Brain microvascular endothelial cell (primary cell): ENCODE results near the gene DNAL4.
A peak's percentile ranks its signal among the peaks of the same experiment; 100 is the strongest.

Experiments
- DNase-seq: peaks from one replicate; pipeline ENCODE4 v3.0.0-alpha.2; 2020
- H3K27ac ChIP-seq: fragments of 250-450 bp; sonication (Bioruptor Pico); 2 replicates; pipeline ENCODE4 v1.5.1; 2020; ENCODE audit warnings: mild to moderate bottlenecking, moderate library complexity
- H3K27me3 ChIP-seq: fragments of 250-450 bp; sonication (Bioruptor Pico); replicated peaks from 2 replicates; pipeline ENCODE4 v1.5.1; 2020; ENCODE audit warnings: mild to moderate bottlenecking
- H3K36me3 ChIP-seq: fragments of 250-450 bp; sonication (Bioruptor Pico); replicated peaks from 2 replicates; pipeline ENCODE4 v1.5.1; 2020; ENCODE audit warnings: mild to moderate bottlenecking
- H3K4me3 ChIP-seq: 2 replicates; pipeline ENCODE4 v1.5.1; 2011; ENCODE audit warnings: low read depth, mild to moderate bottlenecking, control low read depth, low read length, moderate library complexity
- CTCF ChIP-seq: IDR thresholded peaks from 2 replicates; pipeline ENCODE4 v1.5.1; 2011; ENCODE audit warnings: low read depth, mild to moderate bottlenecking, moderate library complexity, low read length, control low read depth, inconsistent platforms; ENCODE audit errors: missing control alignments
- in situ Hi-C: cut with HindIII; loops from 2 replicates; pipeline ENCODE4 v1.10.0; 2017; ENCODE audit warnings: low sequenced_read_pairs, low pct_ligation_motif_present

The DNAL4 gene

GRCh38 chr22:38792833-38793232 lies 1.1 kb downstream of the DNAL4 start:
- H3K4me3 ChIP-seq: peak overlapping the region; percentile 84
- no peak for TF ChIP-seq CTCF
- in situ Hi-C loops: no loop called here
- H3K36me3 ChIP-seq: peaks cover 3% of the 10 kb centered on the region
- no peaks in the 10 kb centered on the region for H3K27me3 ChIP-seq
- DNase-seq: peak; percentile 39
- H3K27ac ChIP-seq: no peak overlapping the region

- Histone ChIP-seq H3K27me3 (no peaks in the 10 kb centered on the region), H3K27ac (no peak overlapping the region), H3K36me3 (peaks cover 3% of the 10 kb centered on the region), H3K4me3 (no peak overlapping the region)
- in situ Hi-C loops: no loop called here
- DNase-seq: no peak
- TF ChIP-seq CTCF: no peak
Measured at GRCh38 chr22:38789606-38790005, 4.3 kb downstream of the DNAL4 start.

GRCh38 chr22:38788846-38789245 lies 5.1 kb downstream of the DNAL4 start:
- no peak for TF ChIP-seq CTCF
- Histone ChIP-seq H3K4me3 (no peak overlapping the region), H3K27ac (peak overlapping the region; percentile 48), H3K36me3 (peaks cover 3% of the 10 kb centered on the region), H3K27me3 (no peaks in the 10 kb centered on the region)
- in situ Hi-C loops: no loop called here
- DNase-seq: no peak

- Histone ChIP-seq H3K27ac (peak overlapping the region; percentile 48), H3K36me3 (peaks cover 3% of the 10 kb centered on the region), H3K27me3 (no peaks in the 10 kb centered on the region), H3K4me3 (no peak overlapping the region)
- in situ Hi-C loops: no loop called here
- no peak for TF ChIP-seq CTCF
- DNase-seq: peak; percentile 83
Measured at GRCh38 chr22:38788021-38788816, 5.7 kb downstream of the DNAL4 start.

GRCh38 chr22:38786631-38787030 lies 7.3 kb downstream of the DNAL4 start:
- no peak for DNase-seq
- TF ChIP-seq CTCF: no peak
- Histone ChIP-seq H3K36me3 (peaks cover 3% of the 10 kb centered on the region), H3K27me3 (no peaks in the 10 kb centered on the region), H3K4me3 (no peak overlapping the region), H3K27ac (no peak overlapping the region)
- in situ Hi-C loops: no loop called here

GRCh38 chr22:38784856-38785255 lies 9.1 kb downstream of the DNAL4 start:
- no peak for DNase-seq
- in situ Hi-C loops: no loop called here

More at GRCh38 chr22:38784856-38785255, 9.1 kb downstream of the DNAL4 start:
- TF ChIP-seq CTCF: no peak
- Histone ChIP-seq H3K36me3 (no peaks in the 10 kb centered on the region), H3K27me3 (no peaks in the 10 kb centered on the region), H3K27ac (no peak overlapping the region), H3K4me3 (no peak overlapping the region)
